T-cell (primary cell): ENCODE data around the gene DDR1. TPM values are rescaled to one million over a fixed set of nuclear protein-coding genes. Genes with fewer than 3 reads are reported as not detected.

ENCODE experiments used
- ATAC-seq, 4 experiments: fragments of 200-7000 bp in 3 of 4; fragments of 150-1000 bp in 1 of 4; cut with Tn5 transposase; replicated peaks in 1 of 4; 1 replicate in 3 of 4; 2 replicates in 1 of 4; pipeline ENCODE4 v1.10.0; 2021; ENCODE audit warnings: moderate library complexity in 3 of 4, mild to moderate bottlenecking in 2 of 4, moderate number of reproducible peaks in 1 of 4
- CTCF ChIA-PET, 2 donors: fragments of 300-600 bp; sonication (Branson Sonifier 250); formaldehyde crosslinking; loops; one replicate each; lab custom pipeline; 2022; ENCODE audit warnings: antibody characterized with exemption in 2 of 2; lab: Charles Lee
- POLR2A ChIA-PET, 2 donors: fragments of 300-600 bp; sonication (Branson Sonifier 250); formaldehyde crosslinking; loops; one replicate each; lab custom pipeline; 2022; ENCODE audit warnings: antibody characterized with exemption in 2 of 2; lab: Charles Lee
- DNase-seq, 35 experiments: peaks; one replicate each; pipeline versions ENCODE4 v3.0.0 to v3.0.0-alpha.2; 2013 to 2023
- H3K27ac ChIP-seq: one replicate; pipeline ENCODE4 v1.5.1; 2013; ENCODE audit warnings: low read length
- H3K27me3 ChIP-seq, 2 experiments: replicated peaks in 1 of 2; 1 replicate in 1 of 2; 2 replicates in 1 of 2; pipeline versions ENCODE4 v1.6.1 to v1.7.0; 2013; ENCODE audit warnings: low read length in 1 of 2, mixed read lengths in 1 of 2; ENCODE audit not compliant: control insufficient read depth in 2 of 2, insufficient read depth in 2 of 2; ENCODE audit errors: extremely low read depth in 1 of 2
- H3K36me3 ChIP-seq, 2 donors: 1 replicate in 1 of 2; 2 replicates in 1 of 2; pipeline versions ENCODE4 v1.6.1 to v1.7.0; 2013; ENCODE audit warnings: low read length in 1 of 2; ENCODE audit not compliant: control insufficient read depth in 2 of 2, insufficient read depth in 1 of 2; ENCODE audit errors: extremely low read depth in 1 of 2
- H3K4me1 ChIP-seq, 2 experiments: 1 replicate in 1 of 2; 2 replicates in 1 of 2; pipeline versions ENCODE4 v1.6.1 to v1.7.0; 2013; ENCODE audit warnings: low read length in 2 of 2, mixed read lengths in 1 of 2; ENCODE audit not compliant: insufficient read depth in 2 of 2, control insufficient read depth in 1 of 2; ENCODE audit errors: extremely low read depth in 1 of 2
- H3K4me3 ChIP-seq, 2 donors: 1 replicate in 1 of 2; 2 replicates in 1 of 2; pipeline versions ENCODE4 v1.5.1 to v1.7.0; 2013; ENCODE audit warnings: mild to moderate bottlenecking in 2 of 2, low read length in 1 of 2, moderate library complexity in 1 of 2; ENCODE audit not compliant: control insufficient read depth in 1 of 2; ENCODE audit errors: extremely low read depth in 1 of 2
- H3K9me3 ChIP-seq: 2 replicates; pipeline ENCODE4 v1.7.0; 2013
- H3K27ac Mint-ChIP-seq, 2 donors: one replicate each; pipeline ENCODE4 v1.8.0; 2020 to 2021; ENCODE audit warnings: mild to moderate bottlenecking in 2 of 2, mixed read lengths in 2 of 2
- H3K27me3 Mint-ChIP-seq, 2 donors: one replicate each; pipeline ENCODE4 v1.8.0; 2021 to 2022; ENCODE audit warnings: mixed read lengths in 2 of 2
- H3K36me3 Mint-ChIP-seq: one replicate; pipeline ENCODE4 v1.8.0; 2021; ENCODE audit warnings: mixed read lengths
- H3K4me1 Mint-ChIP-seq, 3 donors: one replicate each; pipeline ENCODE4 v1.8.0; 2020 to 2022; ENCODE audit warnings: mixed read lengths in 3 of 3, mild to moderate bottlenecking in 1 of 3
- H3K4me3 Mint-ChIP-seq, 3 donors: one replicate each; pipeline ENCODE4 v1.8.0; 2020 to 2022; ENCODE audit warnings: mild to moderate bottlenecking in 3 of 3, mixed read lengths in 3 of 3, moderate library complexity in 3 of 3
- H3K9me3 Mint-ChIP-seq, 3 donors: one replicate each; pipeline ENCODE4 v1.8.0; 2020 to 2022; ENCODE audit warnings: mixed read lengths in 3 of 3
- WGBS: methylation state at CpG from one replicate; pipeline ENCODE4 v1.1.5; 2013; ENCODE audit warnings: missing lambda C conversion rate; ENCODE audit not compliant: insufficient coverage; 5-methylcytosine and 5-hydroxymethylcytosine counted together
- total RNA-seq, 35 experiments: library from RNA in 6 of 35; stranded (reverse) in 6 of 35; fragments of 120-200 nt in 1 of 35; gene quantifications; one replicate each; pipeline versions ENCODE4 v1.2.1 to v1.2.4 and lab custom pipeline; 2013 to 2026

DDR1 gene
- total RNA-seq, 5 donors from 2014 or later (not counting 1 experiment from before 2014, with no cell fraction given) = 8.8 to 23.9 (median 19.3) TPM

DNA sequence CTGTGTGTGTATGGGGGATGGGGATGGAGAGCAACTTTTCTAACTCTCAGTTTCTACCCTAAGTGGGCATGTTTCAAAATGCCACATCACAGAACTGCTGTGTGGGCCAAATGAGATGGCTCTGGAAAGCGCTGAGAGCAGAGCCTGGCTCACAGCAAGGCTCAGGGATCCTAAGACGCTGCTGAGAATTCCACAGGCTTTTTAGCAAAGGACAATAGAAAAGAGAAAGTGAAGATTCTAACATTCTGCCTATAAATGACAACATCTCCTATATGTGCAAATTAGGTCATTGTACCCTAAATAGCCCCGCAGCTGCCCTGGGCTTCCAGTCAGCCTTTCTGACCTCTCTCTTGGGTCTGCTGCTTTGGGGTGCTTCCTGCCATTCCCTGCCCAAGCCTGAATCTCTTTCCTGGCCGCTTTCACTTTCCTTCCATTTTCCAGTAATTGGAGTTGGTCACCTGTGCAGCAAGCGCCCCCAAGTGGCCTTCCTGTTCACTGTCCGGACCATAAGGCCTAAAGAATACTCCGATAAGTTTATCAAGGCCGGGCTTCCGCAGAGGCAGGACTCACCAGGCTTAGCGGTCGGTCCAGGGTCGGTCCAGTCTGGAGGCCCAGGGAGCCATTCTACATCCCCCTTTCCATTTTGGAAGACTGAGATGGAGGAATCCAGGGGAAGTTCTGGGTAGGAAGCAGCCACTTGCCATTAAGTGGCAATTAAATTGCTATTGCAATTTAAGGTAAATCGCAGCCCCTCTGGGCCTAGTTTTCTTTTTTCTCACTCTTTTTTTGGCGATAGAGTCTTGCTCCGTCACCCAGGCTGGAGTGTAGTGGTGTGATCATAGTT is 6.7 kb upstream of the DDR1 start:
- H3K27me3 ChIP-seq = no peaks in the 10 kb centered on the region
- 32% methylated on average over 5 of the region's 15 CpGs for WGBS
- H3K27me3 Mint-ChIP-seq = no peaks in the 10 kb centered on the region
- ChIA-PET CTCF (interaction anchor here in 1 of 2 donors (0.8 to 2.0 kb wide), 2 partner anchors 10 to 49 kb away, joined by 3 to 5 read pairs; no protein-coding TSS in a partner anchor), POLR2A (no interaction called here)
- no peaks in the 10 kb centered on the region for H3K36me3 Mint-ChIP-seq
- H3K27ac ChIP-seq = peak overlapping the region; percentile 20
- peaks cover 9 to 30% (median 25%) of the 10 kb centered on the region in 3 donors for H3K4me1 Mint-ChIP-seq
- DNase-seq (peak in 34 of 35 experiments; percentile 26 to 85 (median 64)), ATAC-seq (peak; percentile 81 to 87 (median 82))
- H3K4me3 ChIP-seq = peak overlapping the region; percentile 13 to 35
- peak overlapping the region; percentile 69 to 79 (median 78) for H3K4me3 Mint-ChIP-seq
- peaks cover 0 to 17% of the 10 kb centered on the region in 2 experiments for H3K4me1 ChIP-seq
- H3K27ac Mint-ChIP-seq = peak overlapping the region; percentile 88 to 90
- H3K9me3 ChIP-seq = no peaks in the 10 kb centered on the region
- H3K9me3 Mint-ChIP-seq = peaks cover 0 to 5% (median 0%) of the 10 kb centered on the region in 3 donors
- no peaks in the 10 kb centered on the region for H3K36me3 ChIP-seq

DNA sequence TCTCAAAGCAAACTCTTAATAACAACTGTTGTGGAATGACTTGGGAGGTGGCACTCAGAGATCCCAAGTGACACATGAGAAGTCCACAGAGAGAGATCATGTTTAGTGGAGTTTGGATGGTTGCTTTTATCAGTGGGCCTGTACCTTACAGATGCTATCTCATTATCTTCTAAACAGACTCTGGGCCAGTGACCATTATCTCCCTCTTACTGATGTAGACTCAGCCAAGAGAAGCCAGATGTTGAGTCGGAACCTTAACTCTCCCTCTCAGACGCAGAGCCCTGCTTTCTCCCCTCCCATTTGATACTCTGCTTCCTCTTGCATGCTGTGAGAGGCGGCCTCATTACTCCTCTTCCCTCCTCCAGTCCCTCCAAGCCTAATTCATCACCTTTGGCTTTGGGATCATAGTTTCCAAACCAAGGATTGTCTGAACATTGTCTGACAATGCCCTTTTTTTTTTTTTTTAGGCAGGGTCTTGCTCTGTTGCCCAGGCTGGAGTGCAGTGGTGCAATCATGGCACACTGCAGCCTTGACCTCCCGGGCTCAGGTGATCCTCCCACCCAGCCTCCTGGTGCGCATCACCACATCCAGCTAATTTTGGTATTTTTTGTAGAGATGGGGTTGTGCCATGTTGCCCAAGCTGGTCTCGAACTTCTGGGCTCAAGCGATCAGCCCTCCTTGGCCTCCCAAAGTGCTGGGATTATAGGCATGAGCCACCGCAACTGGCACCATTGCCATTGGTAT is 4.5 kb upstream of the DDR1 start:
- 98% methylated on average over 6 of the region's 8 CpGs for WGBS
- Mint-ChIP-seq H3K27me3 (no peaks in the 10 kb centered on the region), H3K9me3 (no peaks in the 10 kb centered on the region), H3K36me3 (no peaks in the 10 kb centered on the region), H3K4me1 (peaks cover 18 to 37% (median 36%) of the 10 kb centered on the region in 3 donors), H3K27ac (peak overlapping the region; percentile 64 to 74), H3K4me3 (no peak overlapping the region)
- ATAC-seq (no peak), DNase-seq (no peak)
- Histone ChIP-seq H3K27ac (no peak overlapping the region), H3K36me3 (no peaks in the 10 kb centered on the region), H3K4me3 (no peak overlapping the region), H3K4me1 (peaks cover 7 to 33% of the 10 kb centered on the region in 2 experiments), H3K27me3 (peaks cover 0 to 5% of the 10 kb centered on the region in 2 experiments), H3K9me3 (no peaks in the 10 kb centered on the region)
- CTCF ChIA-PET = interaction anchor here in 1 of 2 donors (1.1 to 2.0 kb wide), 2 partner anchors 28 to 51 kb away, joined by 3 to 5 read pairs; partner anchors contain the start of gene GTF2H4
- POLR2A ChIA-PET = no interaction called here

DNA sequence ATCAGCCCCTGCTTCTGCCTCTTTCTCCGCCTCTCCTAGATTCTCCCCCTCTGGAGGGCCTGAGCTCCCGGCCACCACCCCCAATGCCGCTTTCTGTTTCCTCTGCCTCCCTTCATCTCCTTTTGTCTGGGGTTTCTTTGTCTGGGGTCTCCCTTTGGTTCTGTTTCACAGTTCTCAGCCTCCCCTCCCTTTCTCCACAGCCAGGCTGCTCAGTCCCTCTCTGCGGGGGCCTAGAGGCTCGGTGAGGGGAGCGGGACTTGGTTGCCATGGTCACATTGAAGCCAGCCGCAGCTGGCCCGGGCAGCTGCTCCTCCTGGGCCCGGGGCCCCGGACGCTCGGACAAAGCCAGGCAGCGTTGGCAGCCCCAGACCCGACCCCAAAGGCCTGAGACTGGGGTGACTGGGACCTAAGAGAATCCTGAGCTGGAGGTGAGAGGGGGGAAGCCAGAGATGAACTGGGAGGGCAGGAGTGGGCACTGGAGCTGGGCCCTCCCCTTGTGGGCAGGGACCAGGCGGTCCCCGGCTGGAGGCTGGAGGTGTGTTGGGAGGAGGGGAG is 3.5 kb upstream of the DDR1 start:
- H3K27ac ChIP-seq = no peak overlapping the region
- Mint-ChIP-seq H3K4me1 (peaks cover 27 to 47% (median 45%) of the 10 kb centered on the region in 3 donors), H3K27ac (peak overlapping the region in 1 of 2 donors; percentile 62), H3K36me3 (no peaks in the 10 kb centered on the region), H3K9me3 (no peaks in the 10 kb centered on the region), H3K4me3 (no peak overlapping the region), H3K27me3 (no peaks in the 10 kb centered on the region)
- no peak overlapping the region for H3K4me3 ChIP-seq
- CTCF ChIA-PET = no interaction called here
- H3K9me3 ChIP-seq = no peaks in the 10 kb centered on the region
- WGBS = 94% methylated on average over 13 of the region's 16 CpGs
- peaks cover 14 to 42% of the 10 kb centered on the region in 2 experiments for H3K4me1 ChIP-seq
- DNase-seq (no peak), ATAC-seq (no peak)
- POLR2A ChIA-PET = interaction anchor here in 1 of 2 donors (0.6 kb wide), 1 partner anchor 57 kb away, joined by 4 read pairs; no protein-coding TSS in a partner anchor
- H3K27me3 ChIP-seq = peaks cover 0 to 5% of the 10 kb centered on the region in 2 experiments
- no peaks in the 10 kb centered on the region for H3K36me3 ChIP-seq

DNA sequence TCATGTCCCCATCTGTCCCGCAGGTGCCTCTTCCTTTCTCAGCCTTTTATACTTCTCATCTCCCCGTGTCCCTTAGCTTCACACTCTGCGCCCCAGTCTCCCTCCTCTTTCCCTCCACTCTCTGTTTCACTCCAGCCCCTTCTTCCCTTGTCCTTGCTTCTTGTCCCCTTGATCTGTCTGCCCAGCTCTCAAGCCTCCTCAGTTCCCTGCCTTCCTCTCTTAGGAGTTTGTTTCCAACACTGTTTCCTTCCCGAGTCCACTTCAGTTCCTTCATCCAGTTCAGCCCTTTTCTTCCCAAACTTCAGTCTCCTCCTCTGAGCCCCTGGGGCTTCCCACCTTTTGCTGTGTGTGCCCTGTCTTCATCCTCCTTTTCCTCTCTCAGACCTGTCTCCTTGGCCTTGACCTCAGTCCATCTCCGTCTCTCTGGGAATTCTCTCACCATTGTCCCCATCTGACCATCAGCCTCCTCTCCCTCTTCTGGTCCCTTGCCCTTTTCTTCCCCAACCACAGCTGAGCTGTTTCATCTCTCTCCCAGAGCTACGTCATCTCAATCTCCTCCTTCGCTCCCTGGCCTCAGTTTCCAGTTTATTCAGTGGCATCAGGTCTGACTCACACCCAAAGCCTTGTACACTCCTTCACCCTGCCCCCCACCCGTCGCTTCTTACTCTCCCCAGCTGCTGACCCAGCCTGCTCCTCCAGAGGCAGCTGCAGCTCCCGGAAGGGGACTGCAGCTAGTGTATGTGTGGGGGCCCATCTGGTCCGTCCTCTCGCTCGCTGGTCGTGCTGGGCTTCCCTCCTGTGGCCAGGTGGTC is 2.7 kb upstream of the DDR1 start:
- POLR2A ChIA-PET = interaction anchor here in 1 of 2 donors (0.6 kb wide), 1 partner anchor 519 kb away, joined by 4 read pairs; no protein-coding TSS in a partner anchor

DNA sequence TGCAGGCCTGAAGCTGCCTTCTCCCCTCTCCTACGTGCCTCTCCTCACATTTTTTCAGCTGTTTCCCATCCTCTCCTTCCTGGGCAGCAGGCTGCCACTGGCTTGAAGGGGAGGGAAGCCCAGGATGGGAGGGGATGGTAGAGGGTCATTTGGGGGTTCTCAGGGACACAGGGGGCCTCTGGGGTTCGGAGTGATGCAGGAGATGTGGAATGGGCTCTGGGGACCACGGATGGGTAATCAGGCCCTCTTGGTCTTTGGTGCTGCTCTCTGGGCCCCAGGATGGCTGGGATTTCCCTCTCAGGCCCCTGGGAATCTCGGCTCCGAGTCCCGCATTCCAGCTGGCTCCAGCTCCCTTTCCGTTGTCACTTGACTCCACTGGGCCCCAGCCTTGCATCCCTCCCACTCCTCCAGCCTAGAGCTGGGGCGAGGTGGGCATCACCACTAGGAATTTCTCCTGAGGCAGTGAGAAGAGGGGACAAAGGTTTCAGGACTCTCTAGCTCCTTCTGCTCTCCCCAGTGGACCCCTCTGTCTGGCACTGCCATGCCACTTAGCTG is 2.0 kb upstream of the DDR1 start:
- H3K4me1 ChIP-seq = peaks cover 23 to 48% of the 10 kb centered on the region in 2 experiments
- no peak for ATAC-seq
- peak overlapping the region in 1 of 3 donors; percentile 75 for H3K4me3 Mint-ChIP-seq
- no peaks in the 10 kb centered on the region for H3K9me3 ChIP-seq
- no peak for DNase-seq
- H3K36me3 Mint-ChIP-seq = no peaks in the 10 kb centered on the region
- no peak overlapping the region for H3K4me3 ChIP-seq
- no peaks in the 10 kb centered on the region for H3K9me3 Mint-ChIP-seq
- H3K27ac ChIP-seq = no peak overlapping the region
- ChIA-PET POLR2A (interaction anchor here in 1 of 2 donors (0.6 kb wide), 2 partner anchors 318 to 519 kb away, joined by 3 to 4 read pairs; no protein-coding TSS in a partner anchor), CTCF (interaction anchor here in 1 of 2 donors (1.2 kb wide), 1 partner anchor 59 kb away, joined by 5 read pairs; no protein-coding TSS in a partner anchor)
- no peaks in the 10 kb centered on the region for H3K27me3 Mint-ChIP-seq
- peaks cover 34 to 52% (median 49%) of the 10 kb centered on the region in 3 donors for H3K4me1 Mint-ChIP-seq
- no peaks in the 10 kb centered on the region for H3K36me3 ChIP-seq
- WGBS = 92% methylated on average over 2 of the region's 8 CpGs
- peaks cover 0 to 11% of the 10 kb centered on the region in 2 experiments for H3K27me3 ChIP-seq
- peak overlapping the region; percentile 15 to 62 for H3K27ac Mint-ChIP-seq

More for the DNA sequence above, 2.7 kb upstream of the DDR1 start:
- Mint-ChIP-seq H3K9me3 (no peaks in the 10 kb centered on the region), H3K36me3 (no peaks in the 10 kb centered on the region), H3K4me3 (peak overlapping the region in 1 of 3 donors; percentile 6), H3K27ac (peak overlapping the region; percentile 21 to 62), H3K27me3 (no peaks in the 10 kb centered on the region), H3K4me1 (peaks cover 35 to 53% (median 51%) of the 10 kb centered on the region in 3 donors)
- Histone ChIP-seq H3K4me3 (no peak overlapping the region), H3K27ac (no peak overlapping the region), H3K9me3 (no peaks in the 10 kb centered on the region), H3K4me1 (peaks cover 20 to 51% of the 10 kb centered on the region in 2 experiments), H3K36me3 (no peaks in the 10 kb centered on the region), H3K27me3 (peaks cover 0 to 11% of the 10 kb centered on the region in 2 experiments)
- no peak for ATAC-seq
- WGBS = 91% methylated on average over 11 of the region's 14 CpGs
- CTCF ChIA-PET = no interaction called here
- DNase-seq = no peak
